H1 (cell line): ENCODE data around the gene SH3GL1. TPM values are rescaled to one million over a fixed set of nuclear protein-coding genes. Genes with fewer than 3 reads are reported as not detected.

ENCODE experiments used
- ATF2 ChIP-seq: IDR thresholded peaks from 2 replicates; pipeline ENCODE4 v1.6.1; 2012; ENCODE audit warnings: low read length, inconsistent platforms
- BACH1 ChIP-seq: IDR thresholded peaks from 2 replicates; pipeline ENCODE4 v1.6.1; 2012; ENCODE audit warnings: low read length, improper control_type of control experiment
- KDM4A ChIP-seq: IDR thresholded peaks from one replicate; pipeline ENCODE4 v1.7.1; 2012; ENCODE audit warnings: low read depth, mild to moderate bottlenecking, moderate library complexity, low read length, inconsistent platforms; ENCODE audit not compliant: severe bottlenecking
- NRF1 ChIP-seq: IDR thresholded peaks from 2 replicates; pipeline ENCODE4 v1.6.1; 2011; ENCODE audit warnings: mild to moderate bottlenecking, low read depth, low read length, improper control_type of control experiment
- POU5F1 ChIP-seq: IDR thresholded peaks from 2 replicates; pipeline ENCODE4 v1.6.1; 2011; ENCODE audit warnings: low read depth, mild to moderate bottlenecking, low read length, moderate library complexity
- RNF2 ChIP-seq: fragments of 200-900, 300-1000 bp; sonication (generic); IDR thresholded peaks from 2 replicates; pipeline ENCODE4 v1.7.1; 2016; ENCODE audit warnings: borderline replicate concordance, low read depth, mild to moderate bottlenecking, antibody characterized with exemption, low read length; ENCODE audit not compliant: poor library complexity, severe bottlenecking; ENCODE audit errors: missing control alignments
- SIX5 ChIP-seq: IDR thresholded peaks from 2 replicates; pipeline ENCODE4 v1.6.1; 2011; ENCODE audit warnings: mild to moderate bottlenecking, low read depth, low read length
- polyA plus RNA-seq, 7 experiments: library from polyadenylated mRNA; depleted of rRNA in 3 of 7; stranded (reverse) in 5 of 7; unstranded in 2 of 7; fragments of >200 nt in 5 of 7; fragments of 200-250 nt in 2 of 7; gene quantifications; 1 replicate in 5 of 7; 2 replicates in 1 of 7; 4 replicates in 1 of 7; pipeline versions ENCODE4 v1.2.1 to v1.2.3, GENCODE V29; 2011 to 2013; ENCODE audit warnings: missing spikeins in 2 of 7, mixed read lengths in 2 of 7
- total RNA-seq: library from RNA; stranded (reverse); fragmentation: NEBNext Ultra II Directional; extraction: Animal tissue kit (Norgen Biotek cat#: 25700); gene quantifications from 2 replicates; pipeline ENCODE4 v1.2.1, GENCODE V29; 2021
- TF ChIP-seq, protein P1 (sequence below): fragments of 300-600 bp; sonication (generic); IDR thresholded peaks from 2 replicates; pipeline ENCODE4 v1.7.1; 2012; ENCODE audit warnings: low read length, moderate library complexity, mild to moderate bottlenecking, inconsistent platforms; ENCODE audit not compliant: insufficient replicate concordance

Gene SH3GL1
- total and polyA plus RNA-seq, 2 of the 8 experiments (the other 6 are each of a cell fraction or from before 2014, with no cell fraction given): 81.5 to 102 TPM

- TF ChIP-seq, protein P1, sequence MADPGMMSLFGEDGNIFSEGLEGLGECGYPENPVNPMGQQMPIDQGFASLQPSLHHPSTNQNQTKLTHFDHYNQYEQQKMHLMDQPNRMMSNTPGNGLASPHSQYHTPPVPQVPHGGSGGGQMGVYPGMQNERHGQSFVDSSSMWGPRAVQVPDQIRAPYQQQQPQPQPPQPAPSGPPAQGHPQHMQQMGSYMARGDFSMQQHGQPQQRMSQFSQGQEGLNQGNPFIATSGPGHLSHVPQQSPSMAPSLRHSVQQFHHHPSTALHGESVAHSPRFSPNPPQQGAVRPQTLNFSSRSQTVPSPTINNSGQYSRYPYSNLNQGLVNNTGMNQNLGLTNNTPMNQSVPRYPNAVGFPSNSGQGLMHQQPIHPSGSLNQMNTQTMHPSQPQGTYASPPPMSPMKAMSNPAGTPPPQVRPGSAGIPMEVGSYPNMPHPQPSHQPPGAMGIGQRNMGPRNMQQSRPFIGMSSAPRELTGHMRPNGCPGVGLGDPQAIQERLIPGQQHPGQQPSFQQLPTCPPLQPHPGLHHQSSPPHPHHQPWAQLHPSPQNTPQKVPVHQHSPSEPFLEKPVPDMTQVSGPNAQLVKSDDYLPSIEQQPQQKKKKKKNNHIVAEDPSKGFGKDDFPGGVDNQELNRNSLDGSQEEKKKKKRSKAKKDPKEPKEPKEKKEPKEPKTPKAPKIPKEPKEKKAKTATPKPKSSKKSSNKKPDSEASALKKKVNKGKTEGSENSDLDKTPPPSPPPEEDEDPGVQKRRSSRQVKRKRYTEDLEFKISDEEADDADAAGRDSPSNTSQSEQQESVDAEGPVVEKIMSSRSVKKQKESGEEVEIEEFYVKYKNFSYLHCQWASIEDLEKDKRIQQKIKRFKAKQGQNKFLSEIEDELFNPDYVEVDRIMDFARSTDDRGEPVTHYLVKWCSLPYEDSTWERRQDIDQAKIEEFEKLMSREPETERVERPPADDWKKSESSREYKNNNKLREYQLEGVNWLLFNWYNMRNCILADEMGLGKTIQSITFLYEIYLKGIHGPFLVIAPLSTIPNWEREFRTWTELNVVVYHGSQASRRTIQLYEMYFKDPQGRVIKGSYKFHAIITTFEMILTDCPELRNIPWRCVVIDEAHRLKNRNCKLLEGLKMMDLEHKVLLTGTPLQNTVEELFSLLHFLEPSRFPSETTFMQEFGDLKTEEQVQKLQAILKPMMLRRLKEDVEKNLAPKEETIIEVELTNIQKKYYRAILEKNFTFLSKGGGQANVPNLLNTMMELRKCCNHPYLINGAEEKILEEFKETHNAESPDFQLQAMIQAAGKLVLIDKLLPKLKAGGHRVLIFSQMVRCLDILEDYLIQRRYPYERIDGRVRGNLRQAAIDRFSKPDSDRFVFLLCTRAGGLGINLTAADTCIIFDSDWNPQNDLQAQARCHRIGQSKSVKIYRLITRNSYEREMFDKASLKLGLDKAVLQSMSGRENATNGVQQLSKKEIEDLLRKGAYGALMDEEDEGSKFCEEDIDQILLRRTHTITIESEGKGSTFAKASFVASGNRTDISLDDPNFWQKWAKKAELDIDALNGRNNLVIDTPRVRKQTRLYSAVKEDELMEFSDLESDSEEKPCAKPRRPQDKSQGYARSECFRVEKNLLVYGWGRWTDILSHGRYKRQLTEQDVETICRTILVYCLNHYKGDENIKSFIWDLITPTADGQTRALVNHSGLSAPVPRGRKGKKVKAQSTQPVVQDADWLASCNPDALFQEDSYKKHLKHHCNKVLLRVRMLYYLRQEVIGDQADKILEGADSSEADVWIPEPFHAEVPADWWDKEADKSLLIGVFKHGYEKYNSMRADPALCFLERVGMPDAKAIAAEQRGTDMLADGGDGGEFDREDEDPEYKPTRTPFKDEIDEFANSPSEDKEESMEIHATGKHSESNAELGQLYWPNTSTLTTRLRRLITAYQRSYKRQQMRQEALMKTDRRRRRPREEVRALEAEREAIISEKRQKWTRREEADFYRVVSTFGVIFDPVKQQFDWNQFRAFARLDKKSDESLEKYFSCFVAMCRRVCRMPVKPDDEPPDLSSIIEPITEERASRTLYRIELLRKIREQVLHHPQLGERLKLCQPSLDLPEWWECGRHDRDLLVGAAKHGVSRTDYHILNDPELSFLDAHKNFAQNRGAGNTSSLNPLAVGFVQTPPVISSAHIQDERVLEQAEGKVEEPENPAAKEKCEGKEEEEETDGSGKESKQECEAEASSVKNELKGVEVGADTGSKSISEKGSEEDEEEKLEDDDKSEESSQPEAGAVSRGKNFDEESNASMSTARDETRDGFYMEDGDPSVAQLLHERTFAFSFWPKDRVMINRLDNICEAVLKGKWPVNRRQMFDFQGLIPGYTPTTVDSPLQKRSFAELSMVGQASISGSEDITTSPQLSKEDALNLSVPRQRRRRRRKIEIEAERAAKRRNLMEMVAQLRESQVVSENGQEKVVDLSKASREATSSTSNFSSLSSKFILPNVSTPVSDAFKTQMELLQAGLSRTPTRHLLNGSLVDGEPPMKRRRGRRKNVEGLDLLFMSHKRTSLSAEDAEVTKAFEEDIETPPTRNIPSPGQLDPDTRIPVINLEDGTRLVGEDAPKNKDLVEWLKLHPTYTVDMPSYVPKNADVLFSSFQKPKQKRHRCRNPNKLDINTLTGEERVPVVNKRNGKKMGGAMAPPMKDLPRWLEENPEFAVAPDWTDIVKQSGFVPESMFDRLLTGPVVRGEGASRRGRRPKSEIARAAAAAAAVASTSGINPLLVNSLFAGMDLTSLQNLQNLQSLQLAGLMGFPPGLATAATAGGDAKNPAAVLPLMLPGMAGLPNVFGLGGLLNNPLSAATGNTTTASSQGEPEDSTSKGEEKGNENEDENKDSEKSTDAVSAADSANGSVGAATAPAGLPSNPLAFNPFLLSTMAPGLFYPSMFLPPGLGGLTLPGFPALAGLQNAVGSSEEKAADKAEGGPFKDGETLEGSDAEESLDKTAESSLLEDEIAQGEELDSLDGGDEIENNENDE: no peak
- TF ChIP-seq POU5F1 (no peak), RNF2 (no peak), SIX5 (no peak), NRF1 (no peak), KDM4A (no peak), ATF2 (no peak), BACH1 (no peak)
Measured at GRCh38 chr19:4389064-4389375, 11.3 kb downstream of the SH3GL1 start (continued).
